Activated naive CD4-positive, alpha-beta T cell treated with anti-CD3 and anti-CD28 coated beads, Interleukin-2, amount 10 ng/mL, durations not matched to agents 7 days and 5 days (primary cell): Measurements from ENCODE around the gene PCDHGA11.
"Not testable (repeated sequence)": the region's sequence is repeated elsewhere in the genome, so short reads cannot be mapped to it uniquely, and the experiment has no call there.

Experiments used
- CTCF ChIA-PET: fragments of 350-600 bp; sonication (Branson Sonifier 250); formaldehyde crosslinking; loops from one replicate; lab custom pipeline; 2021; ENCODE audit warnings: antibody characterized with exemption; lab: Charles Lee
- DNase-seq: peaks from one replicate; pipeline ENCODE4 v3.0.0-alpha.2; 2020
- H3K27ac Mint-ChIP-seq: one replicate; pipeline ENCODE4 v1.8.0; 2021; ENCODE audit warnings: mild to moderate bottlenecking, moderate library complexity, mixed read lengths
- H3K27me3 Mint-ChIP-seq: one replicate; pipeline ENCODE4 v1.8.0; 2021; ENCODE audit warnings: mild to moderate bottlenecking, mixed read lengths
- H3K36me3 Mint-ChIP-seq: one replicate; pipeline ENCODE4 v1.8.0; 2021; ENCODE audit warnings: mixed read lengths
- H3K4me1 Mint-ChIP-seq: one replicate; pipeline ENCODE4 v1.8.0; 2021; ENCODE audit warnings: mixed read lengths
- H3K4me3 Mint-ChIP-seq: one replicate; pipeline ENCODE4 v1.8.0; 2021; ENCODE audit warnings: mild to moderate bottlenecking, moderate library complexity, mixed read lengths
- H3K9me3 Mint-ChIP-seq: one replicate; pipeline ENCODE4 v1.8.0; 2021; ENCODE audit warnings: mixed read lengths

The PCDHGA11 gene

DNA sequence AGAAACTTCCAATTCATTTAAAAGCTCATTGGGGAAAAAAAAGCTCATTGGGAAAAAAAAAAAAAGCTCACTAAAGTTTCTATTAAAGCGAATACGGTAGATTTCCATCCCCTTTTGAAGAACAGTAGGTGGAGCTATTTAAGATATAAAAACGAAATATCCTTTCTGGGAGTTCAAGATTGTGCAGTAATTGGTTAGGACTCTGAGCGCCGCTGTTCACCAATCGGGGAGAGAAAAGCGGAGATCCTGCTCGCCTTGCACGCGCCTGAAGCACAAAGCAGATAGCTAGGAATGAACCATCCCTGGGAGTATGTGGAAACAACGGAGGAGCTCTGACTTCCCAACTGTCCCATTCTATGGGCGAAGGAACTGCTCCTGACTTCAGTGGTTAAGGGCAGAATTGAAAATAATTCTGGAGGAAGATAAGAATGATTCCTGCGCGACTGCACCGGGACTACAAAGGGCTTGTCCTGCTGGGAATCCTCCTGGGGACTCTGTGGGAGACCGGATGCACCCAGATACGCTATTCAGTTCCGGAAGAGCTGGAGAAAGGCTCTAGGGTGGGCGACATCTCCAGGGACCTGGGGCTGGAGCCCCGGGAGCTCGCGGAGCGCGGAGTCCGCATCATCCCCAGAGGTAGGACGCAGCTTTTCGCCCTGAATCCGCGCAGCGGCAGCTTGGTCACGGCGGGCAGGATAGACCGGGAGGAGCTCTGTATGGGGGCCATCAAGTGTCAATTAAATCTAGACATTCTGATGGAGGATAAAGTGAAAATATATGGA lies 9.7 kb downstream of the PCDHGA11 start, which contains the start of gene PCDHGA12:
PCDHGA12 (plus strand) TSS at position 176 of the 782 bp plus-strand sequence; CDS start at position 429, 253 bp downstream.
- DNase-seq, result peak; percentile 36
- Mint-ChIP-seq H3K4me3 (peak within 1 kb of the TSS; percentile 67), H3K27me3 (peaks cover 59% of the 10 kb centered on the region), H3K27ac (peak within 1 kb of the TSS; percentile 82), H3K36me3 (peaks cover 9% of the 10 kb centered on the region), H3K9me3 (peaks cover 16% of the 10 kb centered on the region), H3K4me1 (peaks cover 12% of the 10 kb centered on the region)
- CTCF ChIA-PET, result interaction anchor here (0.7 to 3.8 kb wide), 29 partner anchors 9 to 234 kb away, joined by 3 to 43 read pairs (median 4); partner anchors contain the start of genes PCDHGA1, PCDHGA11, PCDHGB3 and PCDHGB4

DNA sequence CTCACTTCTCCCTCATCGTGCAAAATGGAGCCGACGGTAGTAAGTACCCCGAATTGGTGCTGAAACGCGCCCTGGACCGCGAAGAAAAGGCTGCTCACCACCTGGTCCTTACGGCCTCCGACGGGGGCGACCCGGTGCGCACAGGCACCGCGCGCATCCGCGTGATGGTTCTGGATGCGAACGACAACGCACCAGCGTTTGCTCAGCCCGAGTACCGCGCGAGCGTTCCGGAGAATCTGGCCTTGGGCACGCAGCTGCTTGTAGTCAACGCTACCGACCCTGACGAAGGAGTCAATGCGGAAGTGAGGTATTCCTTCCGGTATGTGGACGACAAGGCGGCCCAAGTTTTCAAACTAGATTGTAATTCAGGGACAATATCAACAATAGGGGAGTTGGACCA lies 10.4 kb downstream of the PCDHGA11 start:
- Mint-ChIP-seq H3K9me3 (peaks cover 16% of the 10 kb centered on the region), H3K4me1 (peaks cover 12% of the 10 kb centered on the region), H3K27ac (peak overlapping the region; percentile 63), H3K27me3 (peaks cover 52% of the 10 kb centered on the region), H3K36me3 (peaks cover 9% of the 10 kb centered on the region), H3K4me3 (peak overlapping the region; percentile 1)
- DNase-seq, result no peak
- CTCF ChIA-PET, result interaction anchor here (0.8 to 3.8 kb wide), 12 partner anchors 10 to 133 kb away, joined by 3 to 43 read pairs (median 8); partner anchors contain the start of genes PCDHGA11, PCDHGB7 and PCDHGC5

- H3K27ac Mint-ChIP-seq, result peak overlapping the region; percentile 42
- peaks cover 12% of the 10 kb centered on the region for H3K4me1 Mint-ChIP-seq
- CTCF ChIA-PET, result interaction anchor here (1.0 to 3.8 kb wide), 2 partner anchors 11 to 79 kb away, joined by 3 to 43 read pairs; no protein-coding TSS in a partner anchor
- H3K36me3 Mint-ChIP-seq, DNase-seq: not testable (repeated sequence)
- peaks cover 46% of the 10 kb centered on the region for H3K27me3 Mint-ChIP-seq
- peaks cover 16% of the 10 kb centered on the region for H3K9me3 Mint-ChIP-seq
- H3K4me3 Mint-ChIP-seq, result peak overlapping the region; percentile 1
Observed at GRCh38 chr5:141432308-141432707, 11.5 kb downstream of the PCDHGA11 start.

GRCh38 chr5:141432726-141433125 lies 11.9 kb downstream of the PCDHGA11 start:
- Mint-ChIP-seq H3K9me3 (peaks cover 16% of the 10 kb centered on the region), H3K4me1 (peaks cover 12% of the 10 kb centered on the region), H3K27me3 (peaks cover 42% of the 10 kb centered on the region)
- not testable (repeated sequence) for H3K4me3 Mint-ChIP-seq, H3K36me3 Mint-ChIP-seq, DNase-seq, H3K27ac Mint-ChIP-seq
- CTCF ChIA-PET, result interaction anchor here (3.8 kb wide), 1 partner anchor 78 kb away, joined by 43 read pairs; no protein-coding TSS in a partner anchor

DNA sequence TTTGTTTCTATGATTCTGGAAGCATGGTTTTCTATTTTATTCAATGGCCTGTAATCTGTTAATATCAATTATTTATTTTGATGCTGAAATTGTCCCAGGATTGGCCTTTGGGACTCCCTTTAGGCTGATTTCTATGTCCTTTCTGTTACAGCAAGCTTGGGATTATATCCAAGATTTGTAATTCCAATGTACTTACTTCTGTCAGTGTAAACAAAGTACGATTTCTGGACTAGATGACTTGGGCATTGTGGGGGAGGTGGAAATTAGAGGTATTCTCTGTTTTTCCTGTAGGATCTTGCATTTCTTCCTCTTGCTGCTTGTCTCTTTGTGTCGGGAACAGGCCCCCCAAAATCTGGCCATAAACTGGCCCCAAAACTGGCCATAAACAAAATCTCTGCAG lies 13.2 kb downstream of the PCDHGA11 start:
- Mint-ChIP-seq H3K9me3 (peaks cover 12% of the 10 kb centered on the region), H3K4me3 (no peak overlapping the region), H3K36me3 (peaks cover 9% of the 10 kb centered on the region), H3K27me3 (peaks cover 32% of the 10 kb centered on the region), H3K4me1 (peaks cover 12% of the 10 kb centered on the region), H3K27ac (no peak overlapping the region)
- CTCF ChIA-PET, result no interaction called here
- no peak for DNase-seq

DNA sequence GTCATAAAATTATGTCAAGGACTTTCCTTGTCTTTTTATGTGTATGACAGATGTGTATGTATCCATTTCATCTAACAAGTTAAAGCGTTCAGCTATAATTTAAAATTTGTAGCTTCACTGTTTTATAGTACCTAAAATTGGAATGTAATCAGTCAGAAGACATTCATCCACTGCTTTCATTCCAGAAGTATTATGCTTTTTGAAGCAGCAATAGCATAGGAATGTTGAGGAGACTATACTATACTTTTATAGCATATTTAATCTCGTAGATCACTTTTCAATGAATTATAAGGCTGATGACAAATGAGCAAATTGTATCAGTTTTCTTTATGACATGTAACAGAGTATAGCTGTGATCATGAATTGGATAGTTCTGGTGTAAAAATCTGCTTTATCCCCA lies 16.4 kb downstream of the PCDHGA11 start:
- Mint-ChIP-seq H3K27ac (no peak overlapping the region), H3K36me3 (peaks cover under 1% of the 10 kb centered on the region), H3K27me3 (peaks cover 11% of the 10 kb centered on the region), H3K4me3 (no peak overlapping the region), H3K4me1 (no peaks in the 10 kb centered on the region), H3K9me3 (peaks cover 6% of the 10 kb centered on the region)
- CTCF ChIA-PET, result interaction anchor here (1.0 kb wide), 1 partner anchor 9 kb away, joined by 3 read pairs; no protein-coding TSS in a partner anchor
- DNase-seq, result no peak

- Mint-ChIP-seq H3K4me3 (no peak overlapping the region), H3K9me3 (peaks cover 7% of the 10 kb centered on the region), H3K27me3 (no peaks in the 10 kb centered on the region), H3K4me1 (no peaks in the 10 kb centered on the region), H3K36me3 (no peaks in the 10 kb centered on the region), H3K27ac (no peak overlapping the region)
- CTCF ChIA-PET, result interaction anchor here (0.7 kb wide), 1 partner anchor 131 kb away, joined by 3 read pairs; no protein-coding TSS in a partner anchor
- no peak for DNase-seq
Observed at GRCh38 chr5:141439411-141440141, 18.7 kb downstream of the PCDHGA11 start.

DNA sequence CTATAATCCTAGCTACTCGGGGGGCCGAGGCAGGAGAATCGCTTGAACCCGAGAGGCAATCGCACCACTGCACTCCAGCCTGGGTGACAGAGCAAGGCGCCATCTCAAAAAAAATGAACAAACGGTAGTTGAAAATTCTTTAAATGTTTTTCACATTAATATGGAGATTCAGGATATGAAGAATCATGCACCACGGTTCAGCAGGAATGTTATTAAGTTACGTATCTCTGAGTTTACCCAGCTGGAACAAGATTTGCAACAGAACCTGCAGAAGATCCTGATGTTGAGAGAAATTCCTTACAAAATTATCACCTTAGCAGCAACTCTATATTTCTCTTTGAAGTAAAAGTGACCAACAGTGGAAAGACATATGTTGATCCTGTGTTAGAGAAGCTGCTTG lies 19.5 kb downstream of the PCDHGA11 start:
- no peak for DNase-seq
- Mint-ChIP-seq H3K36me3 (no peaks in the 10 kb centered on the region), H3K9me3 (peaks cover 7% of the 10 kb centered on the region), H3K27ac (no peak overlapping the region), H3K4me3 (no peak overlapping the region), H3K27me3 (no peaks in the 10 kb centered on the region), H3K4me1 (no peaks in the 10 kb centered on the region)
- CTCF ChIA-PET, result no interaction called here

- H3K4me1 Mint-ChIP-seq, result no peaks in the 10 kb centered on the region
- no peaks in the 10 kb centered on the region for H3K27me3 Mint-ChIP-seq
- H3K4me3 Mint-ChIP-seq, result no peak overlapping the region
- no peaks in the 10 kb centered on the region for H3K36me3 Mint-ChIP-seq
- no peak for DNase-seq
- CTCF ChIA-PET, result no interaction called here
- H3K9me3 Mint-ChIP-seq, result peaks cover 7% of the 10 kb centered on the region
- H3K27ac Mint-ChIP-seq, result no peak overlapping the region
Observed at GRCh38 chr5:141441571-141442170, 20.8 kb downstream of the PCDHGA11 start.

DNA sequence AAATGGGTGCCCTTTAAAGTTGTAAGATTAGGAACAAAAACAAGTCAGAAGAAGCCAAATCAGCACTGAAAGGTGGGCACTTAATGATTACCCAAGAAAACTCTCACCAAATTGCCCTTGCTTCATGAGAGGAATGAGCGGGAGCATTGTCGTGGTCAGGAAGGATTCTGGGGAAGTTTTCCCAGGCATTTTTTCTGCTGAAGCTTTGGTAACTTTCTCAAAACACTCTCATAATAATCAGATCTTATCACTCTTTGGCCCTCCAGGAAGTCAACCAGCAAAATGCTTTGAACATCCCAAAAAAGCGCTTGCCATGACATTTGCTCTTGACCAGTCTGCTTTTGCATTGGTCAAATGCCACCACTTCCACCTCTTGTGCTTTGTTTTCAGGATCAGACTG lies 44.5 kb downstream of the PCDHGA11 start:
- Mint-ChIP-seq H3K36me3 (no peaks in the 10 kb centered on the region), H3K27ac (no peak overlapping the region), H3K4me3 (no peak overlapping the region), H3K27me3 (no peaks in the 10 kb centered on the region), H3K4me1 (no peaks in the 10 kb centered on the region), H3K9me3 (peaks cover 2% of the 10 kb centered on the region)
- CTCF ChIA-PET, result interaction anchor here (1.1 kb wide), 1 partner anchor 35 kb away, joined by 7 read pairs; the partner anchor contains the start of gene PCDHGA12
- no peak for DNase-seq
